PC-9 (cell line): ENCODE data around the gene ALKBH3. TPM values are rescaled to one million over a fixed set of nuclear protein-coding genes. Genes with fewer than 3 reads are reported as not detected.
A peak's percentile ranks its signal among the peaks of the same experiment; 100 is the strongest.

ENCODE experiments used
- BruUV-seq: library from RNA; stranded (reverse); fragments of 400-500 nt; replicated peaks from 2 replicates; lab custom pipeline; 2021; lab: Mats Ljungman, UMichigan
- CTCF ChIA-PET: fragments of 300-600 bp; sonication (Branson Sonifier 250); formaldehyde crosslinking; loops from one replicate; lab custom pipeline; 2022; ENCODE audit warnings: antibody characterized with exemption; lab: Charles Lee
- POLR2A ChIA-PET: fragments of 300-600 bp; sonication (Branson Sonifier 250); formaldehyde crosslinking; loops from one replicate; lab custom pipeline; 2022; ENCODE audit warnings: antibody characterized with exemption; ENCODE audit not compliant: unreplicated experiment; lab: Charles Lee
- DNase-seq, 2 experiments: peaks; one replicate each; pipeline versions ENCODE4 v3.0.0 to v3.0.0-alpha.2; 2015 to 2022; ENCODE audit warnings: mixed read lengths in 1 of 2
- H2AFZ ChIP-seq: fragments of 200-600 bp; sonication (generic); 2 replicates; pipeline ENCODE4 v1.8.1; 2017; ENCODE audit warnings: antibody characterized with exemption
- H3F3A ChIP-seq: fragments of 200-600 bp; sonication (generic); 2 replicates; pipeline ENCODE4 v1.8.1; 2017; ENCODE audit warnings: antibody characterized with exemption, mild to moderate bottlenecking, low read depth; ENCODE audit not compliant: insufficient read depth
- H3K27ac ChIP-seq: fragments of 200-600 bp; sonication (generic); 2 replicates; pipeline ENCODE4 v1.6.1; 2016; ENCODE audit warnings: mixed run types
- H3K27me3 ChIP-seq: fragments of 200-600 bp; sonication (generic); 2 replicates; pipeline ENCODE4 v1.6.1; 2016; ENCODE audit warnings: low read depth, mixed run types; ENCODE audit not compliant: insufficient read depth
- H3K36me3 ChIP-seq: fragments of 200-600 bp; sonication (generic); 2 replicates; pipeline ENCODE4 v1.6.1; 2016; ENCODE audit warnings: low read depth, mixed run types
- H3K4me1 ChIP-seq: fragments of 200-600 bp; sonication (generic); replicated peaks from 2 replicates; pipeline ENCODE4 v1.6.1; 2016; ENCODE audit warnings: mixed run types; ENCODE audit not compliant: insufficient read depth
- H3K4me2 ChIP-seq: fragments of 200-600 bp; sonication (generic); 2 replicates; pipeline ENCODE4 v1.6.1; 2017; ENCODE audit warnings: mixed run types
- H3K4me3 ChIP-seq: fragments of 200-600 bp; sonication (generic); 2 replicates; pipeline ENCODE4 v1.6.1; 2016; ENCODE audit warnings: mixed run types
- H3K79me2 ChIP-seq: fragments of 200-600 bp; sonication (generic); 2 replicates; pipeline ENCODE4 v1.6.1; 2017; ENCODE audit warnings: low read depth, mixed run types
- H3K9me2 ChIP-seq: fragments of 200-600 bp; sonication (generic); 2 replicates; pipeline ENCODE4 v1.8.1; 2017; ENCODE audit warnings: mild to moderate bottlenecking; ENCODE audit not compliant: insufficient read depth
- H3K9me3 ChIP-seq: fragments of 200-600 bp; sonication (generic); 2 replicates; pipeline ENCODE4 v1.8.1; 2016; ENCODE audit warnings: low read depth; ENCODE audit not compliant: insufficient read depth
- H4K20me1 ChIP-seq: fragments of 200-600 bp; sonication (generic); 2 replicates; pipeline ENCODE4 v1.8.1; 2017; ENCODE audit not compliant: insufficient read depth
- CTCF ChIP-seq: fragments of 200-600 bp; sonication (generic); conservative IDR thresholded peaks from 2 replicates; pipeline ENCODE4 v1.6.1; 2017; ENCODE audit warnings: mixed run types, antibody characterized with exemption, mild to moderate bottlenecking, moderate library complexity
- EZH2 ChIP-seq: fragments of 200-600 bp; sonication (generic); IDR thresholded peaks from 2 replicates; pipeline ENCODE4 v1.8.0; 2017; ENCODE audit warnings: antibody characterized with exemption, low read depth
- intact Hi-C: fragments of 100-400 bp; cut with micrococcal nuclease; formaldehyde crosslinking; loops from one replicate; pipeline ENCODE4 v1.10.0; 2022; ENCODE audit not compliant: unreplicated experiment
- total RNA-seq: library from RNA; stranded (reverse); gene quantifications from 2 replicates; pipeline ENCODE4 v1.2.3, GENCODE V29; 2021

ALKBH3 gene
- total RNA-seq, 1 experiment from 2014 or later: 47.3 TPM

GRCh38 chr11:43968719-43969118 is 88.1 kb downstream of the ALKBH3 start:
- Histone ChIP-seq H3K27ac (no peak overlapping the region), H3F3A (no peaks in the 10 kb centered on the region), H3K79me2 (no peaks in the 10 kb centered on the region), H3K4me2 (peak overlapping the region; percentile 20; the same call in 1 of the 2 replicates), H3K27me3 (peaks cover 73% of the 10 kb centered on the region), H3K4me3 (no peak overlapping the region), H3K9me3 (no peaks in the 10 kb centered on the region), H3K36me3 (no peaks in the 10 kb centered on the region), H4K20me1 (no peaks in the 10 kb centered on the region), H3K9me2 (no peaks in the 10 kb centered on the region), H2AFZ (no peak overlapping the region), H3K4me1 (no peaks in the 10 kb centered on the region)
- ChIA-PET POLR2A (no interaction called here), CTCF (no interaction called here)
- no TSS peak for BruUV-seq
- DNase-seq: no peak
- TF ChIP-seq CTCF (no peak), EZH2 (no peak)
- intact Hi-C loops: no loop called here

- intact Hi-C loops: no loop called here
- no peak overlapping the region for H3K4me2 ChIP-seq
- no peaks in the 10 kb centered on the region for H3K4me1 ChIP-seq
- no peak overlapping the region for H3K27ac ChIP-seq
- H3K9me3 ChIP-seq: no peaks in the 10 kb centered on the region
- H3F3A ChIP-seq: no peaks in the 10 kb centered on the region
- BruUV-seq: no TSS peak
- H2AFZ ChIP-seq: no peak overlapping the region
- no peaks in the 10 kb centered on the region for H3K9me2 ChIP-seq
- TF ChIP-seq EZH2 (no peak), CTCF (no peak)
- H3K79me2 ChIP-seq: no peaks in the 10 kb centered on the region
- POLR2A ChIA-PET: no interaction called here
- no peaks in the 10 kb centered on the region for H4K20me1 ChIP-seq
- peaks cover 67% of the 10 kb centered on the region for H3K27me3 ChIP-seq
- no peak overlapping the region for H3K4me3 ChIP-seq
- CTCF ChIA-PET: no interaction called here
- no peaks in the 10 kb centered on the region for H3K36me3 ChIP-seq
- no peak for DNase-seq
Observed at GRCh38 chr11:43969543-43969942, 88.9 kb downstream of the ALKBH3 start.

Other genes with a start within 250 kb of the ALKBH3 start
- gene HSD17B12, start 200.1 kb upstream of the ALKBH3 start, total RNA-seq: 83.3 and 112 TPM in 2 replicates
- gene C11orf96, start 61.8 kb downstream of the ALKBH3 start, total RNA-seq: not detected in 2 replicates
- not detected in 2 replicates for gene ACCSL, start 167.2 kb downstream of the ALKBH3 start, total RNA-seq
- gene ACCS, start 185.4 kb downstream of the ALKBH3 start, total RNA-seq: 44.6 and 48.9 TPM in 2 replicates
- 72.4 and 74.8 TPM in 2 replicates for gene EXT2, start 214.8 kb downstream of the ALKBH3 start, total RNA-seq